ENCODE data around the gene CAMK1D.

GRCh38 chr10:12743941-12744340 lies 394.6 kb downstream of the CAMK1D start:
- TF ChIP-seq EZH2 (IDR thresholded peaks at IDR 0.05; ENCODE audit: borderline replicate concordance) (no peak), CTCF (IDR thresholded peaks at IDR 0.05; ENCODE audit: poor library complexity) (no peak), EZH2phosphoT487 (IDR thresholded peaks at IDR 0.05; ENCODE audit: low read depth, severe bottlenecking, unreplicated experiment) (no peak)

Measured in hepatocyte (in vitro differentiated cells).